ENCODE data around the gene TEC.
"Not testable (repeated sequence)": the region's sequence is repeated elsewhere in the genome, so short reads cannot be mapped to it uniquely, and the experiment has no call there.

The TEC gene

GRCh38 chr4:48299560-48299959 is 29.9 kb upstream of the TEC start:
- Histone ChIP-seq H3K4me3 (no peak overlapping the region), H3K27ac (no peak overlapping the region), H3K36me3 (ENCODE audit: insufficient read depth, low read length) (no peaks in the 10 kb centered on the region), H3K9ac (ENCODE audit: insufficient read length) (no peak overlapping the region), H3K9me3 (ENCODE audit: low read depth, low read length) (no peaks in the 10 kb centered on the region)
- TF ChIP-seq FOXP2 (optimal IDR thresholded peaks at IDR 0.05; ENCODE audit: control extremely low read depth, extremely low read length, insufficient read depth) (no peak), POLR2AphosphoS5 (IDR thresholded peaks at IDR 0.05; ENCODE audit: borderline replicate concordance, low read depth, low read length) (no peak), EZH2 (IDR thresholded peaks at IDR 0.05) (no peak)
- DNase-seq (ENCODE audit: low read depth, low spot score) = no peak

- Histone ChIP-seq H3K4me3 (no peak overlapping the region), H3K9ac (ENCODE audit: insufficient read length) (no peak overlapping the region), H3K27ac (no peak overlapping the region), H3K36me3 (ENCODE audit: insufficient read depth, low read length) (no peaks in the 10 kb centered on the region), H3K9me3 (ENCODE audit: low read depth, low read length) (no peaks in the 10 kb centered on the region)
- no peak for DNase-seq (ENCODE audit: low read depth, low spot score)
- TF ChIP-seq POLR2AphosphoS5 (IDR thresholded peaks at IDR 0.05; ENCODE audit: borderline replicate concordance, low read depth, low read length) (no peak), EZH2 (IDR thresholded peaks at IDR 0.05) (no peak), FOXP2 (optimal IDR thresholded peaks at IDR 0.05; ENCODE audit: control extremely low read depth, extremely low read length, insufficient read depth) (no peak)
Observed at GRCh38 chr4:48297256-48297846, 27.7 kb upstream of the TEC start.

GRCh38 chr4:48296365-48296764 is 26.7 kb upstream of the TEC start:
- Histone ChIP-seq H3K4me3 (no peak overlapping the region), H3K36me3 (ENCODE audit: insufficient read depth, low read length) (no peaks in the 10 kb centered on the region), H3K9ac (ENCODE audit: insufficient read length) (no peak overlapping the region), H3K27ac (no peak overlapping the region), H3K9me3 (ENCODE audit: low read depth, low read length) (no peaks in the 10 kb centered on the region)
- no peak for DNase-seq (ENCODE audit: low read depth, low spot score)
- no peak for TF ChIP-seq EZH2 (IDR thresholded peaks at IDR 0.05)
- TF ChIP-seq FOXP2 (optimal IDR thresholded peaks at IDR 0.05; ENCODE audit: control extremely low read depth, extremely low read length, insufficient read depth) = no peak
- TF ChIP-seq POLR2AphosphoS5 (IDR thresholded peaks at IDR 0.05; ENCODE audit: borderline replicate concordance, low read depth, low read length) = no peak

- TF ChIP-seq EZH2 (IDR thresholded peaks at IDR 0.05) (no peak), POLR2AphosphoS5 (IDR thresholded peaks at IDR 0.05; ENCODE audit: borderline replicate concordance, low read depth, low read length) (no peak), FOXP2 (optimal IDR thresholded peaks at IDR 0.05; ENCODE audit: control extremely low read depth, extremely low read length, insufficient read depth) (no peak)
- Histone ChIP-seq H3K4me3 (no peak overlapping the region), H3K9ac (ENCODE audit: insufficient read length) (no peak overlapping the region), H3K36me3 (ENCODE audit: insufficient read depth, low read length) (no peaks in the 10 kb centered on the region), H3K9me3 (ENCODE audit: low read depth, low read length) (no peaks in the 10 kb centered on the region), H3K27ac (no peak overlapping the region)
- DNase-seq (ENCODE audit: low read depth, low spot score) = no peak
Observed at GRCh38 chr4:48295116-48295515, 25.5 kb upstream of the TEC start.

GRCh38 chr4:48292218-48292790 is 22.7 kb upstream of the TEC start:
- not testable (repeated sequence) for H3K36me3 ChIP-seq (ENCODE audit: insufficient read depth, low read length)

GRCh38 chr4:48290146-48290772 is 20.6 kb upstream of the TEC start:
- Histone ChIP-seq H3K27ac (no peak overlapping the region), H3K9ac (ENCODE audit: insufficient read length) (no peak overlapping the region), H3K4me3 (no peak overlapping the region), H3K36me3 (ENCODE audit: insufficient read depth, low read length) (no peaks in the 10 kb centered on the region), H3K9me3 (ENCODE audit: low read depth, low read length) (no peaks in the 10 kb centered on the region)
- TF ChIP-seq POLR2AphosphoS5 (IDR thresholded peaks at IDR 0.05; ENCODE audit: borderline replicate concordance, low read depth, low read length) = no peak
- TF ChIP-seq FOXP2 (optimal IDR thresholded peaks at IDR 0.05; ENCODE audit: control extremely low read depth, extremely low read length, insufficient read depth) = no peak
- TF ChIP-seq EZH2 (IDR thresholded peaks at IDR 0.05) = no peak
- no peak for DNase-seq (ENCODE audit: low read depth, low spot score)

More at GRCh38 chr4:48292218-48292790, 22.7 kb upstream of the TEC start:
- H3K4me3 ChIP-seq; H3K27ac ChIP-seq; DNase-seq (ENCODE audit: low read depth, low spot score); H3K9ac ChIP-seq (ENCODE audit: insufficient read length); H3K9me3 ChIP-seq (ENCODE audit: low read depth, low read length): not testable (repeated sequence)

GRCh38 chr4:48286060-48286459 is 16.4 kb upstream of the TEC start:
- H3K9ac ChIP-seq (ENCODE audit: insufficient read length); H3K4me3 ChIP-seq; H3K36me3 ChIP-seq (ENCODE audit: insufficient read depth, low read length); DNase-seq (ENCODE audit: low read depth, low spot score); H3K27ac ChIP-seq; H3K9me3 ChIP-seq (ENCODE audit: low read depth, low read length): not testable (repeated sequence)

- not testable (repeated sequence) for H3K9me3 ChIP-seq (ENCODE audit: low read depth, low read length); H3K27ac ChIP-seq; H3K9ac ChIP-seq (ENCODE audit: insufficient read length); DNase-seq (ENCODE audit: low read depth, low spot score); H3K36me3 ChIP-seq (ENCODE audit: insufficient read depth, low read length); H3K4me3 ChIP-seq
Observed at GRCh38 chr4:48285640-48286039, 16.0 kb upstream of the TEC start.

- Histone ChIP-seq H3K27ac (no peak overlapping the region), H3K4me3 (no peak overlapping the region), H3K9ac (ENCODE audit: insufficient read length) (no peak overlapping the region), H3K9me3 (ENCODE audit: low read depth, low read length) (no peaks in the 10 kb centered on the region), H3K36me3 (ENCODE audit: insufficient read depth, low read length) (no peaks in the 10 kb centered on the region)
- DNase-seq (ENCODE audit: low read depth, low spot score) = no peak
- TF ChIP-seq FOXP2 (optimal IDR thresholded peaks at IDR 0.05; ENCODE audit: control extremely low read depth, extremely low read length, insufficient read depth) = no peak
- TF ChIP-seq POLR2AphosphoS5 (IDR thresholded peaks at IDR 0.05; ENCODE audit: borderline replicate concordance, low read depth, low read length) = no peak
- TF ChIP-seq EZH2 (IDR thresholded peaks at IDR 0.05) = no peak
Observed at GRCh38 chr4:48275686-48276085, 6.0 kb upstream of the TEC start.
